ELF-1 (cell line): Measurements from ENCODE around the gene LARGE1.

Experiments used
- DNase-seq: peaks from one replicate; pipeline ENCODE4 v3.0.0-alpha.2; 2016; ENCODE audit warnings: low read depth, low spot score

The LARGE1 gene

DNA sequence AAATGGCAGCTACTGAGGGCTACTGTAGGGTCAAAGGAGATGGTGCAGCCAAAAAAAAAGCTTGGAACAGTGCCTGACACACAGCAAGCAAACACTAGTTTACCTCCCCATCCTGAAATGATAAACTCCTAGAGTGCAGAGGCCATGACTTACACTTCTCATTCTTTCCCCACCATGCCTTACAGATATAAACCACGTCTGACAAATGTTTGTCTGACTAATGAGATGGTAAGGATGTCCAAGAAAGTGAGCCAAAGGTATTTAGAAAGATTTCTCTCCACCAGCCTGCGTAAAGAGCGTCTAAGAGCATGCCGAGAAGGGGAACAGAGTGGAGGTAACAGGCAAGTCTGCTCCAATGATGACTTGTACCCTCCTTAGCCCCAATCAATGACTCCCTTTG is 99.0 kb downstream of the LARGE1 start:
- DNase-seq = no peak

DNA sequence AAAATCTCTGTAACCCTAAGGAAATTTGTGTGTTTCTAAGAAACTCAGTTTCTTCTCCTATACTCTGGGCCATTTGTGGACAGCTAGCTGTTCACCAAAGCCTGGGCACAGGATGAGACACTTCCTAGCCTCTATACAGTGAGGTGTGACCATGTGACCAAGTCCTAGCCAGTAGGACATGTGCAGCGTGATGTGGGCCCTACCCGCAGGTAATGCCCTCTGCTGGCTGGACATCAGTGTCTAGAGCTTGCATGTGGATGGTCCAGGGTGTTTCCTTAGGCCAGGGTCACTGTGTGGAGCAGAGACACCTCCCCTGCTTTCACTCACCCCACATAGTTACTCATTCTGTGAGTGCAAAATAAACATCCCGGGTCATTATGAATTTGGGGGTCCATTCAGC is 100.5 kb downstream of the LARGE1 start:
- DNase-seq = no peak

DNA sequence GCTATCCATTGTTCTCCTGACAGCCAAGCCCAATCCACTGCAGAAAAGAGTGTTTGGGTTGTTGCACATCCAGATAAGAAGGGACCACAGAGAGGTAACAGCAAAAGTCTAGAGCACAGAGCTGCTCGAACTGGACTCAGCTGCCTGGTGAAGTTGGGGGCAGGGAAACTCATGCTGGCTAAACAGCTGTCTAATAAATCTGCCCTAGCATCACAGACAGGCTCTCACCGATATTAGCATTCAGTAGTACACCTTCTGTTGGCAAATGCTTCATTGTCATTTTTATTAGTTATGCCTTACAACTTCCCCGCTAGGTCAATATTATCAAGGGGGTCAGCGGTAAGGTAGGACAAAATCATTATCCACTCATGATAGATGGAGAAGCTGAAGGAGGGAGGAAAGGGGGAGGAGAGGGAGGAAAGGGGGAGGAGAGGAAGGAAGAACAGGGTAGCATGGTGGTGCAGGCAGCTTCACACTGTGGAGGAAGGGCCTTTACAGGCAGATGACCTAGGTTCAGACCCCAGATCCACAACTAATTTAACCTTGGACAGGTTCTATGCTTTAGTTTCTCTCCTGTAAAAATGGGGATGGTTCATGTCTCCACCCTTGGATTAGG is 102.7 kb downstream of the LARGE1 start:
- no peak for DNase-seq

DNA sequence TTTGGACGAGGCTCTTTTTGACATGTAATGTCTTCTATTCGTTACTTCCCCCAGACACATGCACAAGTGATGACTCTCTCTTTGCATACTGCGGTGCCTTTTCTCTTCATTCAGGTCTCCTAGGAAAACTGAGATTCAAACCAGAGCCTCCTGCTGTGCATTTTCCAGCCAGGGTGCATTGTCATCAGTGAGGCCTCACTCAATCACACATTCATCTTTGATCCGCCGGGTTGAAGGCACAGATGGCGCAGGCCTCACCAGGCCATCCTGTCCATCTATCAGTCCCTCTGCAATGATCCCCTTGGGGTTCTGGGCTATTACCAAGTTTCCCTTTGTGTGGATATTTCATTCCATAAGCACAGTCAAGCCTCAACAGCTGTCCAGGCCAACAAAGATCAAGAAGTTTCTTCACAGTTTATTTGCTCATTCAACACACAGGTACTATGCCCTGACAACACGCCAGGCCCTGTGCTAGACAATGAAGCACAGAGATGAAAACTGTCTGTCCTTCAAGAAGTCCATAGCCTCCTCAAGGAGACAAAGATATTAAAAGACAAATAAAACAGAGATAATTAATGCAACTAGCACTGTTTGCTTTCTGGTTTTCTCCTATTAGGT is 107.8 kb downstream of the LARGE1 start:
- no peak for DNase-seq

DNA sequence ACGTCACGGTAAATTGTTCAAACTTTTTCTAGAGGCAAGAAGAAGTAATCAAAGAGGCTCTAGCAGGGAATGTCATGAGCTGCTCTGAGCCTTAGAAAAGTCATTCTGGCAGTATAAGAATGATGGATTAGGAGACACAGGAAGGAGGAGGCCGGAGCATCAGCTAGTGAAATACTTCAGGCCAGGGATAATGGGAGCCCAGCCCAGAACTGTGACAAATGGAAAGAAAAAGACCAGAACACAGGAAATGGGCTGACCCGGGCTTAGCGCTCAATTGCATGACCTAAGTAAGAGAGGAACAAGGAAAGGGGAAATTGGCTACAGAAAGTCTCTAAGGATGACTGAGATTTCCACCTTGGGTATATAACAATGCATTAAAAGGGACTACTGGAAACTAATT is 108.6 kb downstream of the LARGE1 start:
- DNase-seq = peak; percentile 80

DNA sequence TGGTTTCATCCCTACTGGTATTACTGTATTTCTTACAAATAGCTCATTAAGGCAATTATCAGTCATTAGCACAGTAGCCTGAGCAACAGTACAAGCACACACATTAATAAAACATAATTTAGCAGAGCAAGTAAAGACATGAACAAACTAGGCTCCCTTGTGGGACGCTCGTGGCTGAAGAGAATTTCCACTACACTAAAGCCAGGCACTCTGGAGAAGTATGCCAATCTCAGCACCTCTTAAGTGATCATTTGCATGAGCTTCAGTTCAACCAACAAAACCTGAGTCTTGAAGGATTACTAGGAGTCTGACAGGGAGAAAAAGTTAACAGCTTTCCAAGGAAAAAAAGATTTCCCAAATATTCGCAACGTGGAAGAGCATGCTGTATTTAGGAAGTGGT is 109.1 kb downstream of the LARGE1 start:
- DNase-seq = no peak

DNA sequence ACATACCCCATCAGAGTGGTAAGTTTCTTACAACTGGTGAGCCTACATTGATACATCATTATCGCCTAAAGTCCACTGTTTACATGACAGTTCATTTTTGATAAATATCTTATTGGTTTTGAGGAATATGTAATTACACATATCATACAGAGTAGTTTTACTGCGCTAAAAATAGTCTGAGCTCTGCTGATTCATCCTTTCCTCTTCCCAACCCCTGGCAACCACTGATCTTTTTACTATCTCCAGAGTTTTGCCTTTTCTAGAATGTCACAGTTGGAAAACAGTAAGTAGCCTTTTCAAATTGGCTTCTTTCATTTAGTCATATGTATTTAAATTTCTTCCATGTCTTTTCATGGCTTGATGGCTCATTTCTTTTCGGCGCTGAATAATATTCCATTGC is 112.8 kb downstream of the LARGE1 start:
- DNase-seq = no peak

DNA sequence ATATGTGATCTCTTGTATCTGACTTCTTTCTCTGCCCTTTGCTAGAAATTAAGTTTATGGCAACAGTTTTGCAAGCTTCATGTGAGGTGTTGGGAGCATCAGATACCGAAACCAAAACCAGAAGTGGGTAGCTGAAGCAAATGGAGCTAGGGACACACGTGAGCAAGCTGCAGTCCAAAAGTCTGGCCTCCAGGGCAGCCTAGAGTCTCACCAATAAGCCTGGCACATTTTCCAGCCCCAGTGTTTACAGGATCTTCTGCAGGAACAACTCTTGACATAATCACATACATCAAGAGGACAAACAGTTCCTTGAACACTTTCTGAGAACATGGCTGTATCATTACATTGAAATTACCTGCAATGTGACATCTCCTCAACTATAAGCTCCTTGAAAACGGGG is 114.1 kb downstream of the LARGE1 start:
- no peak for DNase-seq

DNA sequence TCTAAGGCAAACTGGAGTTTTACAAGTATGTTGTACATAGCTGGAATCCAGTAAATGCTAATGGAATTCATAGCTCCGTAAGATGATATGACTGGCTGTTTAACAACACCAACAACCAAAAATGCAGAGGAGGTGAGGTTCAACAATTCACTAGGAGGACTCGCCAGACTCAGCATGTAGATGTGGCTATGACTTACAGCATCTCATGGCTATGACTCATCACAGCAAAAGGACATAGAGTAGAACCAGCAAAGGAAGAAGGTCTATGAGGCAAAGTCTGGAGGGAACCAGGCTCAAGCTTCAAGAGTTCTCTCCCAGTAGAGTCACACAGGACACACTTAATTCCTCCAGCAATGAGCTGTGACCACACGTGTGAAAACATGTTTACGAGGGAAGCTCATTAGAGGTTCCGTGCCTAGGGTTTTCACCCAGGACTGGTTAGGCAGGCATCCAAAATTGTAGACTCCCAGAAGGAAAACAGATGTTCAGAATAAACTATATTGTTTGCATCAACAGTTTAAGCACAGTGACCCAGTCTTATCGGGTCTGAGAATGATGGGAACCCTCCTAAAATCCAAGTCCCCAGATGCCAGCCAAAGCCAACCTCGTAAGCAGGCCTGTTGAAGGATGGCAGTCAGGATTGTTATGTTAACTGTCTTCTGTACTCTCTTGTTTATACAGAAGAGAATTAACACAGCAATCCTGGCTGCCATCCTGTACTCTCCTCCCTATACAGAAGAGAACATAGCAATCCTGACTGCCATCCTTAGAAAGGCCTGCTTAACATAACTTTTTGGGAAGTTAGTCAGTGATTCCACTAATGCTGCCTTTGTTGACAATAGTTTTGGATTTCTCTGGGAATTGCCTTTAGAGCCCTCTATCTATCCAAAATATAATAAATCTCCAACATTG is 116.6 kb downstream of the LARGE1 start:
- no peak for DNase-seq

DNA sequence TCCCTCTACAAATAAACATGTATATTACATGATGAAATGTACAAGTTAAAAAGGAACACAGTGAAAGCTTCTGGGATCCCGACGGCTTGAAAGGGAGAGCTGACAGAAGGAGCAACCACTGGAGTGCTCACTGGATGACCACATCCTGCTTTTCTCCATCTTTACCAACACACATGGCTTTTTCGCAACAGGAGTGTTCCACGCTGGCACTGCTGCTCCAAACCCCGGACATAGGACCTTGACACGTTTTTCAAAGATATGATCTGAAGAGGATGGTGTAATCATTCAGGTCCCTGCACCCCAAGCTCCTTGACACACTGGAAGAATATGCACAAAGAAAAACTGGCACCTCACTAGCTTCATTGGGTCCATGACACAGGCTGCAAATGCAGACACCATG is 121.9 kb downstream of the LARGE1 start:
- no peak for DNase-seq

DNA sequence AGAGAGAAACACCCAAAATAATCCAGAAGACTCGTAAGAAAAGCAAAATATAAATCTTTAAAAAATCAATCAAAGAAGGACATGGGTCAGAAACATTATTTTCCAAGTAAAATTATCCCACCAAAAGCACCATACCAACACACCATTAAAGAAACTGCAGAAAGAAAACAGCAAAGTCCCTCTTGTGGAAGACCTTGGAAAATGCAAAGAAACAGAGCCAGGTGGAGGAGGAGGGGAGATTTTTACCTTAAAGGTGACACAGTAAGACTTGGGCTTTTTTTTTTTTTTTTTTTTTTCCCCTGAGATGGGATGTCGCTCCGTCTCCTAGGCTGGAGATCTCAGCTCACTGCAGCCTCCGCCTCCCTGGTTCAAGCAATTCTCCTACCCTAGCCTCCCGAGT is 123.8 kb downstream of the LARGE1 start:
- DNase-seq = peak; percentile 18

DNA sequence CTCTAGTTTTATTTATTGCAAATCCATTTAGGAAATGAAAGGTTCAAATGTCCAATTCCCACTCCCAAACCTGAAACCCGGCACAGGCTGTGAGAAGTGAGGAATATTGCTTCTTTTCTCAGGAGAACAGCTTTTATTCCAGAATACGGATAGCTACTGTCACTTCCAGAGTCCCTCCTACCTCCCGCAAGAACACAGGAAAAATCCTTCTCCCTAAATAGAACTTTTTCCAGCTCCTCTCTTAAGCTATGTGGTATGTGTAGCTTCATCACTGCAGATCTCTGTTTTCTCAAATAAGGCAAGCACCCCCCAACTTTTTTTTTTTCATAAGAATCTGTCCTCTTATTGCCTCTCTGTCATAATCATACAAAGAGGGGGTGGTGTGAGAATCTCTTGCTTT is 126.8 kb downstream of the LARGE1 start:
- no peak for DNase-seq

DNA sequence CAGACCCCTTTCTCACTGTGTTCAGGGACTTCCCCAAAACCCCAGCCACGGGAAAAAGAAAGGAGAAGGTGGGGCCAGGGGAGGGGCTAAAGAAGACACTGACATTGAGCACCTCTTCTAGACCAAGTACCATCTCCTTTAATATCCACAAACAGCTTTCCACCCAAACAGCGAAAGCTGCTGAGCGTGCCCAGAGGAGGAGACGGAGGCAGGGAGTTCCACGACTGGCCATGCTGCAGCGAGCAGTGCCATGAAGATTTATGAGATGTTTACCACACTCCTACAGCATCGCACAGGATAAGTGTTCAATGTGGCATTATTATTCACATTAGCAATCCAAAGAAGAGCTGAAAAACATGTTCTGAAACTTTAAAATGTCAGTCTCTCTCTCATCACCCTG is 127.4 kb downstream of the LARGE1 start:
- no peak for DNase-seq

DNA sequence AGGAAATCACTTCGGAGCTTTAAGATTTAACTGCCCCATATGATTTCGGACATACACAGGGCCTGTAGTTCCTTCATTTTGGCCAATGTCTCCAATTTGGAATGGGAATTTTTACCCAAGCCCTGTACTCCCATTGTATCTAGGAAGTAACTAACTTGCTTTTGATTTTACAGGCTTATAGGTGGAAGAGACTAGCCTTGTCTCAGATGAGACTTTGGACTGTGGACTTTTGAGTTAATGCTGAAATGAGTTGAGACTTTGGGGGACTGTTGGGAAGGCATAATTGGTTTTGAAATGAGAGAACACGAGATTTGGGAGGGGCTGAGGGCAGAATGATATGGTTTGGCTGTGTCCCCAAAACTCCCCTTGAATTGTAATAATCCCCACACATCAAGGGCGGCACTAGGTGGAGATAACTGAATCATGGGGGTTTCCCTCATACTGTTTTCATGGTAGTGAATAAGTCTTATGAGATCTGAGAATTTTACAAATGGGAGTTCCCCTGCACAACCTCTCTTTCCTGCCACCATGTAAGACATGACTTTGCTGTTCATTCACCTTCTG is 130.5 kb downstream of the LARGE1 start:
- DNase-seq = no peak

DNA sequence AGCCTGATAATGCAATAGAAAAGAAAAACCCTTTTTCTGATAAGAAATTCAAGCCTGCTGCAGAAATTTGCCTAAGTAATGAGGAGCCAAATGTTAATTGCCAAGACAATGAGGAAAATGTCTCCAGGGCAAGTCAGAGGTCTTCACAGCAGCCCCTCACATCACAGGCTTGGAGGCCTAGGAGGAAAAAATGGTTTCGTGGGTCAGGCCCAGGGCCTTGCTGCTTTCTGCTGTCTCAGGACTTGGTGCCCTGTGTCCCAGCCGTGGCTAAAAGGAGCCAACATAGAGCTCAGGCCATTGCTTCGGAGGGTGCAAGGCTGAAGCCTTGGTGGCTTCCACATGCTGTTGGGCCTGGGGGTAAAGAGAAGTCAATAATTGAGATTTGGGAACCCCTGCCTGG is 131.3 kb downstream of the LARGE1 start:
- no peak for DNase-seq

DNA sequence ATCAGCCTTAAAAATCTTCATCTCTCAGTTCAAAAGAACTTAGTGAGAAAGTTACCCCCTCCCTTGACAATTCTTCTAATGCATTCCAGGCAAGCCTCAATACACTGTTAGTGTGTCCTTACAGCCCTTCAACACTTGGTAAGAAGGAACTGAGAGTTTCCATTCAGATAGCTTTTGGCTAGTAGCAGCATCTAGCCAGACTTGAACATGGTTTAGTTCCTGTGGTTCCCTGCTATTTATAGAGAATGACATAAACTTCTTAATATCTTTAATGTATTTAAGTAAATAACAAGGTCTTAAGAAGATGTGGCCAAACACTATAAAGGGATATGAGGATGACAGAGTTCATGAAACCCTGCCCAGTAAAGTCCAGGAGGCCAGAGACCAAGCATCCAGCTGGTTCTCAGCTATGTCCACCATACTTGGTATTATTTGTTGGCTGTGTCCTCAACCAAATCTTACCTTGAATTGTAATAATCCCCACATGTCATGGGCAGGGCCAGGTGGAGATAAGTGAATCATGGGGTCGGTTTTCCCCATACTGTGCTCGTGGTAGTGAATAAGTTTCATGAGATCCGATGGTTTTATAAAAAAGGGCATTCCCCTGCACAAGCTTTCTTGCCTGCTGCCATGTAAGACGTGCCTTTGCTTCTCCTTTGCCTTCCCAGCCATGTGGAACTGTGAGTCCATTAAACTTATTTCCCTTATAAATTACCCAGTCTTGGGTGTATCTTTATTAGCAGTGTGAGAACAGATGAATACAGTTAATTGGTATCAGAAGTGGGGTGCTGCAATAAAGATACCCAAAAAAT is 132.4 kb downstream of the LARGE1 start:
- no peak for DNase-seq

DNA sequence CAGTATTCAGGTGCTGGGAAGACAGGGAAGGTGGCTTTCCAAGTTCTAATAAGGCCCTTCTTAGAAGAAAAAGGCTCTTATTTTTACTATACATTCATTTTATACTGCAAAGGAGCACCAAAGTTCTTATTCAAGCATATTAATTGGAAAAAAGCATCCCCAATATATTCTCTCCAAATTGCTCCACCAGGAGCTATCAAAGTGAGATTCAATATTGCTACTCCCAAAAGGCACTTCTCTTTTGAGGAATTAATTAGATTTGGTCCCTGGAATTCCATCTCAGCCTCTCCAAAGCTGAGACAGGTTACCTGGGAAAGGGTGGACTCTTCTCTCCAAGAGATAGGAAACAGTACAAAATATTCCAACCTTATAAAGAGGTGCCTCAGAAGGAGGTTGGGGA is 134.1 kb downstream of the LARGE1 start:
- DNase-seq = no peak

DNA sequence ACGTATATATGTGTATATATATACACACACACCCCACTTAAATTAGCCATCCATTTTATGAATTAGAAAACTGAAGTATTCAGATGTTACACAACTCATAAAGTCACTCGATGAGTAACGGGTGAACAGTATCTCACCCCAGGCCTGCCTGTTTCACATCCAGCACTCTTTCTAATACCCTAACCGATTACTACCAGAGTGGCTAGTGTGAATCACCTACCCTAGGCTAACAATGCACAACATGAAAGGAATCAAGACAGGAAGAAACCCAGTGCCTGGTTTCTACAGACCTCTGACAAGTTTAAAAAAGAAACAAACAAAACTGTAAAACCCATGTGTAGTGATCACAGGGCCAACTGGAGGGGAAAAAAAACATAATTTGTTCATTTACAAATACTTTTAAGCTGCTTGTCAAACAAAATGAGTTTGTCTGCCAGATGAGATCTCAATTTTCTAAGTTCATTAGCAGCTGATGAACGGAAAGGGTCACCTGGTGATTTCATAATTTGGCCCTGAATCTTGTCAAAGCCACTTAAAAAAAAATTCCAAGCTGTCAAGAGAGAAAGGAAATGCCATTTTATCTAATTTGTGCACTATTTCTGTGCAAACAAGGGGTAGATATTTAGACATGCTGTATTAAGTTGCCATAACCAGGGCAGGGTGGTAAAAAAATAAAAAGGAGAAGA is 134.8 kb downstream of the LARGE1 start:
- DNase-seq = no peak

DNA sequence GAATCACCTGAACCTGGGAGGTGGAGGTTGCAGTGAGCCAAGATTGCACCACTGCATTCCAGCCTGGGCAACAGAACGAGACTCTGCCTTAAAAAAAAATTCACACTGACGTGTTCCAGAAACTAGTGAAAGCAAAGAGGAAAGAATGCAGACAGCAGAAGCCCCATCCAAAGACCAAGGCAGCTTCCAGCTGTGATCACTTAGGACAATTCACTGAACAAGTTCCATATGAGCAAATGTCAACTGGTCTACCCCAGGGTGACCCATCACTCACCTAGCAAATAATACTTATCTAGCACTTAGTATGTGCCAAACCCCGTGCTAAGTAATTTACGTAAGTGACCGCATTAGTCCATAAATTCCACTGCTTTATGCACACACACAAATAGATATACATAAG is 138.9 kb downstream of the LARGE1 start:
- peak; percentile 43 for DNase-seq

DNA sequence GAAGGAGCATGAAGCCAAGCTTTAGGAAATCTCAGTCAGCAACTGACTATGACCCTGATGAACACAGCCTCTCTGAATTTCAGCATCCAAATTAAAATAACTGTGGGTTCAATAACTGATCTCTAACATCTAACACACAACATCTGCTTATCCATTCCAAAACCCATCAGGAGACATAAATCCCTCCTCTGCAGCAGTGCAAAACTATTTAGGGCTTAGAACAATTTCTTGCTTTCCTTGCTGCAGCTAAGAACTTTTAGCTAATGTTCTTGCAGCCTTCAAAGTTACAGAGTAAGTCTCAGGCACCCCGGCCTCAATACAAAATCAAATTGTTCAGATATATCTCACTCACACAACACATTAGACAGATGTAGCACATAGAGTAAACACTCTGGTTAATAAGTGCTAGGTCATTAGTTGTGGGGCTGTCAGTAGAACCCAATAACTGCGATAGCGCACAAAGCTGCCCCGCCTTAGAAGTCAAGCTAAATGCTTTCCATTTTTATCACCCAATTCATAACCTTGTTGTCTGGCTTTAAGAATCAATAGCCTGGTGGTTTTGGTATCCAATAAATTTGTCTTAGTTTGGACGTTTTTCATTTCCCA is 139.6 kb downstream of the LARGE1 start:
- no peak for DNase-seq

DNA sequence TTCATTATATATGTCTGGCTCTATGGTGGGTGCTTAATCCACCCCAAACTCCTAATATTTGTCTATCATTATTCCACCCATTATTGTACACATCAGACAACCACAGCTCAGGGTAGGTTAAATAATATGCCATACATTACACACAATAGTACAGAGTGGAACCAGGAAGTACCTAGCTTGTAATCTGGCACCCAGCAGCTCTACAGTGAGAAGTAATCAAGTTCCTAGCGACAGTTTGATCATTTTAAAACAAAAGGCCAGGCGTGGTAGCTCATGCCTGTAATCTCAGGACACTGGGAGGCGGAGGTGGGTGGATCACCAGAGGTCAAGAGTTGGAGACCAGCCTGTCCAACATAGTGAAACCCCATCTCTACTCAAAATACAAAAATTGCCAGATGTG is 141.0 kb downstream of the LARGE1 start:
- DNase-seq = no peak
